GM21717 (cell line): ENCODE data around the gene MORN3.

Source experiments
- ATAC-seq: cut with Tn5 transposase; IDR thresholded peaks from one replicate; pipeline ENCODE4 v1.9.1; 2021; ENCODE audit warnings: mild to moderate bottlenecking, moderate library complexity; ENCODE audit not compliant: unreplicated experiment

MORN3 gene

GRCh38 chr12:121610239-121611149 is 59.0 kb downstream of the MORN3 start:
- no peak for ATAC-seq

- no peak for ATAC-seq
These were observed 61.2 kb downstream of the MORN3 start for GRCh38 chr12:121608301-121608700.

GRCh38 chr12:121603581-121603980 is 65.9 kb downstream of the MORN3 start:
- ATAC-seq, result no peak

- no peak for ATAC-seq
These were observed 66.7 kb downstream of the MORN3 start for GRCh38 chr12:121602766-121603165.

GRCh38 chr12:121600702-121601336 is 68.6 kb downstream of the MORN3 start:
- no peak for ATAC-seq
